Upper lobe of left lung (tissue), 6 donors: ENCODE results near the gene MELK. TPM values are rescaled to one million over a fixed set of nuclear protein-coding genes. Genes with fewer than 3 reads are reported as not detected.

Experiments used
- ATAC-seq, 2 donors: fragments of 200-7000 bp; cut with Tn5 transposase; one replicate each; pipeline ENCODE4 v1.9.1; 2022; ENCODE audit warnings: mild to moderate bottlenecking in 2 of 2, moderate library complexity in 2 of 2; ENCODE audit not compliant: low FRiP score in 2 of 2
- DNase-seq, 2 donors: peaks; one replicate each; pipeline ENCODE4 v3.0.0-alpha.2; 2019 to 2020
- H3K27ac ChIP-seq, 4 donors: fragments of 200-600 bp; sonication (generic); one replicate each; pipeline ENCODE4 v1.5.1; 2016 to 2019
- H3K27me3 ChIP-seq, 4 donors: fragments of 200-600 bp; sonication (generic); one replicate each; pipeline ENCODE4 v1.5.1; 2017 to 2019
- H3K36me3 ChIP-seq, 4 donors: fragments of 200-600 bp; sonication (generic); one replicate each; pipeline ENCODE4 v1.5.1; 2016 to 2019
- H3K4me1 ChIP-seq, 4 donors: fragments of 200-600 bp; sonication (generic); one replicate each; pipeline ENCODE4 v1.5.1; 2018 to 2019
- H3K4me3 ChIP-seq, 4 donors: fragments of 200-600 bp; sonication (generic); one replicate each; pipeline ENCODE4 v1.5.1; 2017 to 2019; ENCODE audit warnings: mild to moderate bottlenecking in 2 of 4, moderate library complexity in 1 of 4
- H3K9me3 ChIP-seq, 4 donors: fragments of 200-600 bp; sonication (generic); one replicate each; pipeline ENCODE4 v1.5.1; 2018 to 2019
- CTCF ChIP-seq, 6 experiments: fragments of 450-650 bp in 4 of 6; fragments of 200-600 bp in 2 of 6; sonication (generic) in 2 of 6; IDR thresholded peaks; one replicate each; pipeline ENCODE4 v1.5.1; 2016 to 2019; ENCODE audit warnings: antibody characterized with exemption in 6 of 6
- EP300 ChIP-seq, 4 donors: sonication (generic); formaldehyde crosslinking; IDR thresholded peaks; one replicate each; pipeline ENCODE4 v1.5.1; 2017; ENCODE audit warnings: antibody characterized with exemption in 4 of 4, control low read depth in 2 of 4
- POLR2A ChIP-seq, 4 donors: fragments of 450-650 bp; IDR thresholded peaks; one replicate each; pipeline ENCODE4 v1.5.1; 2016 to 2017; ENCODE audit warnings: antibody characterized with exemption in 4 of 4, mild to moderate bottlenecking in 2 of 4
- POLR2AphosphoS5 ChIP-seq, 2 donors: sonication (generic); formaldehyde crosslinking; IDR thresholded peaks; one replicate each; pipeline ENCODE4 v1.5.1; 2017; ENCODE audit warnings: antibody characterized with exemption in 2 of 2
- WGBS, 2 donors: methylation state at CpG; one replicate each; pipeline ENCODE4 v1.1.5; 2017 to 2018; 5-methylcytosine and 5-hydroxymethylcytosine counted together
- total RNA-seq, 6 donors: library from RNA; depleted of rRNA in 4 of 6; stranded (reverse); fragments of >200 nt in 4 of 6; gene quantifications; one replicate each; pipeline versions ENCODE4 v1.1.0 to v1.2.1, GENCODE V29; 2016 to 2021
- donor health status: DM: no; HTN: no; CAD: no; lungs with moderate emphysema.
- donor health status: DM: no; HTN: yes; CAD: no; lungs with severe emphysema.

Gene MELK
- total RNA-seq, 6 donors from 2014 or later, result 0.55 to 4.0 (median 2.0) TPM; not detected in 1

DNA sequence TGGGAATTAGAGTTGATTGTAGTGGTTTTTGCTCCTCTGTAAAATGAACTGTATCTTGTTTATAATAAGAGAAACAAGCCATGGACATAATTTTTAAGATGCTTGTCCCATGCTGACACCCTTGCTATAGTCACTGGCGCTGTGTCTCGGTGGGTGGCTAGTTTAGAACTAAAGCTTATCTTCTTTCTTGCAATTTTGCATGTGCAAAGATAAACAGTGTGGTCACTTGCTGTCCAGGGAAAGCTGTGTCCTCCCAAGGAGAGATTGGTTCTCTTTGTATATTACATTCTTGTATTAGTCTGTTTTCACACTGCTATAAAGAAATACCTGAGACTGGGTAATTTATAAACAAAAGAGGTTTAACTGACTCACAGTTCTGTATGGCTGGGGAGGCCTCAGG is 143.8 kb downstream of the MELK start:
- Histone ChIP-seq H3K27me3 (no peaks in the 10 kb centered on the region), H3K9me3 (no peaks in the 10 kb centered on the region), H3K4me3 (no peak overlapping the region), H3K27ac (no peak overlapping the region), H3K36me3 (no peaks in the 10 kb centered on the region), H3K4me1 (no peaks in the 10 kb centered on the region)
- DNase-seq (no peak), ATAC-seq (no peak)
- 64 to 78% methylated on average over 2 of the region's 2 CpGs for WGBS, 2 donors
- TF ChIP-seq EP300 (IDR thresholded peaks at IDR 0.05) (no peak), POLR2A (IDR thresholded peaks at IDR 0.05) (no peak), CTCF (IDR thresholded peaks at IDR 0.05) (no peak), POLR2AphosphoS5 (IDR thresholded peaks at IDR 0.05) (no peak)

DNA sequence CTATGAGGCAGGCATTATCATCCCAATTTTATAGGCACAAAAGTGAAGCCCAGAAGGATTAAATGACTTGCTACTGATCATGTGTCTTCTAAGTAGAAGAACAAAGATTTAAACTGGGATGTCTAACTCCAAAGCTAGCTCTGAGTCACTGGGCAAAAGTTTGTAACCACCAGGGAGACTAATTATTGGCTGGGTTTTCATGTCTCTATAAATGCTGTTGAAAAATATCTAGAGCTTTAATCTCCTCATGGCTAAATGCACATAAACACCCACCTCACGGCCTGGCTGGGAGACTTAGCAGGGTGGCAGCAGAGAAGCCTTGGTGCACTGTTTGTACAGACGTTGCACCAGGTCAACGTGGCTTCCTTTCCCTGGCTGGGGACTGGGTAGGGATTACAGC is 144.6 kb downstream of the MELK start:
- DNase-seq (no peak), ATAC-seq (no peak)
- H3K4me3 ChIP-seq, result no peak overlapping the region
- no peaks in the 10 kb centered on the region for H3K9me3 ChIP-seq
- H3K27me3 ChIP-seq, result no peaks in the 10 kb centered on the region
- no peak for TF ChIP-seq POLR2A (IDR thresholded peaks at IDR 0.05)
- no peak for TF ChIP-seq EP300 (IDR thresholded peaks at IDR 0.05)
- TF ChIP-seq POLR2AphosphoS5 (IDR thresholded peaks at IDR 0.05), result no peak
- WGBS, 2 donors, result 38 to 73% methylated on average over 3 of the region's 3 CpGs
- no peaks in the 10 kb centered on the region for H3K36me3 ChIP-seq
- no peak overlapping the region for H3K27ac ChIP-seq
- H3K4me1 ChIP-seq, result no peaks in the 10 kb centered on the region

GRCh38 chr9:36718612-36719011 is 145.9 kb downstream of the MELK start:
- 0 to 10% methylated on average over 1 of the region's 1 CpG for WGBS, 2 donors
- Histone ChIP-seq H3K4me1 (no peaks in the 10 kb centered on the region), H3K36me3 (no peaks in the 10 kb centered on the region), H3K4me3 (no peak overlapping the region), H3K27me3 (no peaks in the 10 kb centered on the region), H3K9me3 (no peaks in the 10 kb centered on the region), H3K27ac (no peak overlapping the region)
- TF ChIP-seq CTCF (IDR thresholded peaks at IDR 0.05) (no peak), POLR2AphosphoS5 (IDR thresholded peaks at IDR 0.05) (no peak), POLR2A (IDR thresholded peaks at IDR 0.05) (no peak), EP300 (IDR thresholded peaks at IDR 0.05) (no peak)
- no peak for DNase-seq
- ATAC-seq, result no peak

GRCh38 chr9:36720043-36720442 is 147.3 kb downstream of the MELK start:
- no peak for TF ChIP-seq EP300 (IDR thresholded peaks at IDR 0.05)
- no peak for TF ChIP-seq POLR2A (IDR thresholded peaks at IDR 0.05)
- no peak for TF ChIP-seq CTCF (IDR thresholded peaks at IDR 0.05)
- no peak for TF ChIP-seq POLR2AphosphoS5 (IDR thresholded peaks at IDR 0.05)
- Histone ChIP-seq H3K27me3 (no peaks in the 10 kb centered on the region), H3K4me1 (no peaks in the 10 kb centered on the region), H3K9me3 (no peaks in the 10 kb centered on the region), H3K36me3 (no peaks in the 10 kb centered on the region), H3K4me3 (no peak overlapping the region), H3K27ac (no peak overlapping the region)
- no peak for DNase-seq
- 93 to 94% methylated on average over 9 of the region's 9 CpGs for WGBS, 2 donors
- ATAC-seq, result no peak

GRCh38 chr9:36721846-36722588 is 149.3 kb downstream of the MELK start:
- TF ChIP-seq CTCF (IDR thresholded peaks at IDR 0.05), result no peak
- TF ChIP-seq EP300 (IDR thresholded peaks at IDR 0.05), result no peak
- TF ChIP-seq POLR2AphosphoS5 (IDR thresholded peaks at IDR 0.05), result no peak
- no peak for TF ChIP-seq POLR2A (IDR thresholded peaks at IDR 0.05)
- H3K27me3 ChIP-seq, result no peaks in the 10 kb centered on the region
- H3K36me3 ChIP-seq, result no peaks in the 10 kb centered on the region
- WGBS, 2 donors, result 67 to 71% methylated on average over 8 of the region's 8 CpGs
- DNase-seq (peak in 1 of 2 donors; percentile 44), ATAC-seq (no peak)
- H3K9me3 ChIP-seq, result no peaks in the 10 kb centered on the region
- no peaks in the 10 kb centered on the region for H3K4me1 ChIP-seq
- no peak overlapping the region for H3K4me3 ChIP-seq
- H3K27ac ChIP-seq, result no peak overlapping the region
